IMR-90 (cell line): Measurements from ENCODE around the gene ZFAND4. TPM values are rescaled to one million over a fixed set of nuclear protein-coding genes. Genes with fewer than 3 reads are reported as not detected.
"Not testable (repeated sequence)": the region's sequence is repeated elsewhere in the genome, so short reads cannot be mapped to it uniquely, and the experiment has no call there.

Source experiments
- ATAC-seq: fragments of 200-7000 bp; cut with Tn5 transposase; 2 replicates; pipeline ENCODE4 v1.9.1; 2020; ENCODE audit warnings: low read depth, mild to moderate bottlenecking, moderate library complexity
- BruUV-seq: library from RNA; stranded (reverse); fragments of 400-500 nt; replicated peaks from 2 replicates; lab custom pipeline; 2021; lab: Mats Ljungman, UMichigan
- CTCF ChIA-PET: fragments of 300-600 bp; formaldehyde crosslinking; extraction: SDS; loops from one replicate; lab custom pipeline; 2021; ENCODE audit warnings: antibody characterized with exemption; lab: Yijun Ruan, JAX
- POLR2A ChIA-PET: fragments of 300-600 bp; sonication (Branson Sonifier 250); formaldehyde crosslinking; loops from one replicate; lab custom pipeline; 2022; ENCODE audit warnings: antibody characterized with exemption; ENCODE audit not compliant: unreplicated experiment; lab: Charles Lee
- DNase-seq: peaks from one replicate; pipeline ENCODE4 v3.0.0; 2013
- H2AFZ ChIP-seq: replicated peaks from 2 replicates; pipeline ENCODE3; 2013; ENCODE audit warnings: low read length, mild to moderate bottlenecking; ENCODE audit not compliant: poor library complexity
- H2AK5ac ChIP-seq: 2 replicates; pipeline ENCODE4 v1.6.1; 2013; ENCODE audit warnings: low read depth, low read length, inconsistent platforms
- H2AK9ac ChIP-seq: replicated peaks from 2 replicates; pipeline ENCODE3; 2013; ENCODE audit warnings: mild to moderate bottlenecking, low read depth, low read length, moderate library complexity; ENCODE audit not compliant: poor library complexity
- H2BK120ac ChIP-seq: 2 replicates; pipeline ENCODE4 v1.6.1; 2013; ENCODE audit warnings: low read depth, low read length, inconsistent platforms
- H2BK15ac ChIP-seq: 3 replicates; pipeline ENCODE4 v1.6.1; 2013; ENCODE audit warnings: low read depth, low read length, inconsistent platforms
- H2BK20ac ChIP-seq: 2 replicates; pipeline ENCODE4 v1.6.1; 2013; ENCODE audit warnings: low read depth, mild to moderate bottlenecking, inconsistent platforms, low read length, moderate library complexity
- H2BK5ac ChIP-seq: 2 replicates; pipeline ENCODE4 v1.6.1; 2013; ENCODE audit warnings: mild to moderate bottlenecking, low read depth, low read length, inconsistent platforms; ENCODE audit not compliant: poor library complexity, severe bottlenecking
- H3K14ac ChIP-seq: replicated peaks from 2 replicates; pipeline ENCODE4 v1.6.1; 2013; ENCODE audit warnings: low read depth, low read length, inconsistent platforms
- H3K18ac ChIP-seq: 2 replicates; pipeline ENCODE4 v1.6.1; 2013; ENCODE audit warnings: low read depth, low read length, control low read depth
- H3K23ac ChIP-seq: 2 replicates; pipeline ENCODE4 v1.6.1; 2013; ENCODE audit warnings: low read depth, low read length, inconsistent platforms
- H3K27ac ChIP-seq: 2 replicates; pipeline ENCODE4 v1.5.1; 2013; ENCODE audit warnings: mild to moderate bottlenecking, control low read depth, low read length; ENCODE audit not compliant: insufficient read depth
- H3K27me3 ChIP-seq: 2 replicates; pipeline ENCODE4 v1.6.1; 2013; ENCODE audit warnings: low read length; ENCODE audit not compliant: control insufficient read depth, insufficient read depth
- H3K36me3 ChIP-seq: 2 replicates; pipeline ENCODE4 v1.6.1; 2013; ENCODE audit warnings: low read length, mixed read lengths; ENCODE audit not compliant: control insufficient read depth, insufficient read depth
- H3K4ac ChIP-seq: 2 replicates; pipeline ENCODE4 v1.6.1; 2013; ENCODE audit warnings: low read depth, low read length, inconsistent platforms
- H3K4me1 ChIP-seq: 2 replicates; pipeline ENCODE4 v1.6.1; 2013; ENCODE audit warnings: low read length, mixed read lengths; ENCODE audit not compliant: control insufficient read depth, insufficient read depth
- H3K4me2 ChIP-seq: 2 replicates; pipeline ENCODE4 v1.6.1; 2013; ENCODE audit warnings: low read depth, mild to moderate bottlenecking, control low read depth, low read length, moderate library complexity
- H3K4me3 ChIP-seq: 2 replicates; pipeline ENCODE4 v1.5.1; 2013; ENCODE audit warnings: low read depth, mild to moderate bottlenecking, control low read depth, low read length, moderate library complexity; ENCODE audit not compliant: insufficient read depth
- H3K56ac ChIP-seq: 2 replicates; pipeline ENCODE4 v1.6.1; 2013; ENCODE audit warnings: low read length, inconsistent platforms; ENCODE audit not compliant: insufficient read depth; ENCODE audit errors: extremely low read depth
- H3K79me1 ChIP-seq, 2 experiments: 2 replicates each; pipeline ENCODE4 v1.6.1; 2013; ENCODE audit warnings: low read length in 2 of 2, inconsistent platforms in 1 of 2, low read depth in 1 of 2
- H3K9ac ChIP-seq: 2 replicates; pipeline ENCODE4 v1.6.1; 2013; ENCODE audit warnings: low read depth, low read length, control low read depth
- H3K9me1 ChIP-seq: 2 replicates; pipeline ENCODE4 v1.6.1; 2013; ENCODE audit warnings: low read length, inconsistent platforms; ENCODE audit not compliant: insufficient read depth
- H3K9me3 ChIP-seq: 2 replicates; pipeline ENCODE4 v1.6.1; 2013; ENCODE audit warnings: low read length; ENCODE audit not compliant: control insufficient read depth, insufficient read depth
- H4K20me1 ChIP-seq: 2 replicates; pipeline ENCODE4 v1.6.1; 2013; ENCODE audit warnings: low read length, inconsistent platforms; ENCODE audit not compliant: insufficient read depth
- H4K5ac ChIP-seq: 2 replicates; pipeline ENCODE4 v1.6.1; 2013; ENCODE audit warnings: mild to moderate bottlenecking, low read depth, low read length, control low read depth
- H4K8ac ChIP-seq, 2 experiments: 2 replicates each; pipeline ENCODE4 v1.6.1; 2013; ENCODE audit warnings: low read depth in 2 of 2, low read length in 2 of 2, control low read depth in 1 of 2, inconsistent platforms in 1 of 2
- H4K91ac ChIP-seq: 2 replicates; pipeline ENCODE4 v1.6.1; 2013; ENCODE audit warnings: low read depth, low read length, inconsistent platforms; ENCODE audit not compliant: insufficient read depth
- WGBS, 2 experiments: methylation state at CpG; one replicate each; pipeline versions ENCODE4 v1.1.5 to v1.1.7; 2013; ENCODE audit warnings: missing lambda C conversion rate in 2 of 2; ENCODE audit not compliant: insufficient read length in 1 of 2; ENCODE audit errors: extremely low coverage in 2 of 2; 5-methylcytosine and 5-hydroxymethylcytosine counted together
- dilution Hi-C: fragments of 300-500 bp; cut with HindIII; formaldehyde crosslinking; loops from one replicate; pipeline ENCODE4 v1.14.3; 2018; ENCODE audit warnings: low sequenced_read_pairs; ENCODE audit not compliant: unreplicated experiment
- in situ Hi-C: fragments of 300-500 bp; cut with MboI; formaldehyde crosslinking; loops from 3 replicates; pipeline ENCODE4 v1.14.3; 2019; ENCODE audit warnings: low sequenced_read_pairs, inconsistent platforms, mixed read lengths
- intact Hi-C: fragments of 100-400 bp; cut with micrococcal nuclease; formaldehyde crosslinking; loops from 2 replicates; pipeline ENCODE4 v1.10.0; 2022
- polyA plus RNA-seq, 3 experiments: library from polyadenylated mRNA; depleted of rRNA; stranded (reverse); fragments of >200 nt; gene quantifications; 2 replicates each; pipeline ENCODE4 v1.2.3, GENCODE V29; 2012; ENCODE audit warnings: low replicate concordance in 1 of 3
- total RNA-seq: library from RNA; depleted of rRNA; stranded (reverse); fragments of >200 nt; gene quantifications from 2 replicates; pipeline ENCODE4 v1.2.3, GENCODE V29; 2012

Gene ZFAND4
- total and polyA plus RNA-seq, 2 of the 4 experiments (the other 2 are of a cell fraction), result 2.0 to 3.4 TPM

DNA sequence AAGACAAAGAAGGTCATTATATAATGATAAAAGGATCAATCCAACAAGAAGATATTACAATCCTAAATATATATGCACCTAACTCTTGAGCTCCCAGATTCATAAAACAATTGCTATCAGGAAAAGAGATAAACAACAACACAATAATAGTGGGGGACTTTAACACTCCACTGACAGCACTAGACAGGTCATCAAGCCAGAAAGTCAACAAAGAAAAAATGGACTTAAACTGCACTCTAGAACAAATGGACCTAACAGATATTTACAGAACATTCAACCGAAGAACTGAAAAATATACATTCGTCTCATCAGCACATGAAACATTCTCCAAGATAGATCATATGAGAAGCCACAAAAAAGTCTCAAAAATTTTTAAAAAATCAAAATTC, 17.8 kb downstream of the ZFAND4 start:
- BruUV-seq, H2AFZ ChIP-seq, H2AK9ac ChIP-seq, H3K4me2 ChIP-seq, H3K79me1 ChIP-seq, H2BK120ac ChIP-seq, dilution Hi-C loops, H3K23ac ChIP-seq, H2AK5ac ChIP-seq, H3K18ac ChIP-seq, H3K4me3 ChIP-seq, H3K9me3 ChIP-seq, H3K4me1 ChIP-seq, intact Hi-C loops, H4K5ac ChIP-seq, H2BK15ac ChIP-seq, H2BK5ac ChIP-seq, H4K20me1 ChIP-seq, H3K4ac ChIP-seq, ATAC-seq, DNase-seq, in situ Hi-C loops, H2BK20ac ChIP-seq, H4K91ac ChIP-seq, H3K27ac ChIP-seq, H3K9ac ChIP-seq, H3K27me3 ChIP-seq, H3K56ac ChIP-seq, H3K9me1 ChIP-seq, H4K8ac ChIP-seq, H3K36me3 ChIP-seq, H3K14ac ChIP-seq: not testable (repeated sequence)
- no CpG with 5 or more reads among the region's 2 CpGs for WGBS, 2 experiments
- CTCF ChIA-PET, result interaction anchor here (0.6 to 0.7 kb wide), 2 partner anchors 168 to 430 kb away, joined by 3 read pairs; no protein-coding TSS in a partner anchor
- POLR2A ChIA-PET, result interaction anchor here (0.8 kb wide), 1 partner anchor 11 kb away, joined by 4 read pairs; no protein-coding TSS in a partner anchor
